ENCODE measurements around the gene RAD51C.
"Not testable (repeated sequence)": the region's sequence is repeated elsewhere in the genome, so short reads cannot be mapped to it uniquely, and the experiment has no call there.

Gene RAD51C

GRCh38 chr17:58679263-58680037 lies 13.0 kb upstream of the RAD51C start:
- no peak for DNase-seq
- intact Hi-C loops (cut with DNase I), result no loop called here

GRCh38 chr17:58680038-58680369 lies 12.4 kb upstream of the RAD51C start:
- peak in 1 of 10 donors; percentile 32 for DNase-seq

DNA sequence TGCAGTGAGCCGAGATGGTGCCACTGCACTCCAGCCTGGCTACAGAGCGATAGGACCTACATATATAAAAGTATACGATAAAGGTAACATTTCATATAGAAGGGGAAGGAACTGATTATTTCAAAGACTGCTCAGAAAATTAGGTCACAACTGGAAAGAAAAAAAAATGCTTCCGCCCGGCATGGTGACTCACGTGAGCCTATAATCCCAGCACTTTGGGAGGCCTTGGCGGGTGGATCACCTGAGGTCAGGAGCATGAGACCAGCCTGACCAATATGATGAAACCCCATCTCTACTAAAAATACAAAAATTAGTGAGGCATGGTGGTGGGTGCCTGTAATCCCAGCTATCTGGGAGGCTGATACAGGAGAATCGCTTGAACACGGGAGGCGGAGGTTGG lies 8.4 kb upstream of the RAD51C start:
- no peak for DNase-seq
- intact Hi-C loops (cut with DNase I), result no loop called here

More at GRCh38 chr17:58680038-58680369, 12.4 kb upstream of the RAD51C start:
- intact Hi-C loops (cut with DNase I), result no loop called here

GRCh38 chr17:58684462-58684861 lies 7.9 kb upstream of the RAD51C start:
- DNase-seq; intact Hi-C loops (cut with DNase I): not testable (repeated sequence)

GRCh38 chr17:58686980-58687379 lies 5.4 kb upstream of the RAD51C start:
- DNase-seq, result no peak
- intact Hi-C loops (cut with DNase I), result no loop called here

- intact Hi-C loops (cut with DNase I), result no loop called here
- no peak for DNase-seq
These were observed 3.9 kb upstream of the RAD51C start for GRCh38 chr17:58688521-58688920.

DNA sequence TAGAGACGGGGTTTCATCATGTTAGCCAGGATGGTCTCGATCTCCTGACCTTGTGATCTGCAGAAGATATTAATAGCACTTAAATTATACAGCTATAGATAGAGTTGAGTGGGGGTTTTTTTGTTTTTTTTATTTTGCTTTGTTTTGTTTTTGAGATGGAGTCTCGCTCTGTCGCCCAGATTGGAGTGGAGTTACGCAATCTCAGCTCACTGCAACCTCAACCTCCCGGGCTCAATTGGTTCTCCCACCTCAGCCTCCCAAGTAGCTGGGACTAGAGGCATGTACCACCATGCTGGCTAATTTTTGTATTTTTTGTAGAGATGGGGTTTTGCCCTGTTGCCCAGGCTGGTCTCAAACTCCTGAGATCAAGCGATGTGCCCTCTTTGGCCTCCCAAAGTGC lies 2.4 kb upstream of the RAD51C start:
- not testable (repeated sequence) for DNase-seq
- intact Hi-C loops (cut with DNase I), result loop anchor here (5.0 kb wide), 1 partner anchor 173 kb away; no protein-coding TSS in a partner anchor

DNA sequence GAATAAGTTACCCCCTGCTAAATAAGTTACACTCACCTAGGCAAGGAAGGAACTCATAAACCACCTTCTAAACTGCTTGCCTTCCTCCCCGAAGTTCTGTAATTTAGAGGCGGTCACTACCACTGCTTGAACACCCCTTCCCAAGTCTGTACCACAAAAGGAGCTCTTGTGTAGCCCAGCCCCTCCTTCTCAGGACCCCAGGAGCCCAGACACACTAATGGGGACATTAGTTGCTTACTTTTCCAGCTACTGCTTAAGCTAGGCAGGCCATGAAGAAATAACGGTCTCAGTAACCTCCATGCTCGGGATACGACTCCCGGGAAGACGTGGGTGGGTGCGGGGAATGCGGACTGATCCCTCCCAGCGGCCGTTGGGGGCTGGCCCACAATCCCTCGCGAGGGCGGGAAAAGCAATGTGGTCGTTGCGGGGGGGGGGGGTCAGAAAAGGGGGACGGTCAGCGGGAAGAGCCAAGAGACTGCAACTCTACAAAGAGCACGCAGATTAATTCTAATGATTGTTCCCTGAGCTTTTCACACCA lies 632 bp upstream of the RAD51C start, which contains the start of gene TEX14:
Gene TEX14 (minus strand): TSS at position 345 of the 538 bp plus-strand sequence. CDS start 40,044 bp downstream, outside the sequence.
- intact Hi-C loops (cut with DNase I), result loop anchor here (5.0 kb wide), 1 partner anchor 174 kb away; no protein-coding TSS in a partner anchor
- DNase-seq, result peak in 1 of 10 donors; percentile 7

DNA sequence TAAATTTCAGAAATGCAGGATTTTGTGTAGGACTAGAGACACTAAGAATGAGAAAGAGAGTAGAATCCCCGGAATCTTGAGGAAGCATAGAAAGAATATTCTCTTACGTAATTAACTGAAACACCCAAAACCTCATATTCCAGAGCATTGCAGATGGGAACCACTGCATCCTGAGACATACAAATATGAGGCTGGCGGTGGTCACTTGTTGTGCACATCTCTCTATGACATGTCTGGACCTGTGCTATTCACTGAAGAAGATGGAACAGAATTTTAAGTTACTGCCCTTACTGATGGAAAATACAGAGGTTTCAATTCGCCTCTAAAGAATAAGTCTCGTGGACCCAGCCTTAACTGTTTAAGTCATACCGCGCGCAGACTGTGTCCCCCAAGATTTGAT lies 806 bp downstream of the RAD51C start:
- intact Hi-C loops (cut with DNase I), result loop anchor here (5.0 kb wide), 1 partner anchor 176 kb away; no protein-coding TSS in a partner anchor

DNA sequence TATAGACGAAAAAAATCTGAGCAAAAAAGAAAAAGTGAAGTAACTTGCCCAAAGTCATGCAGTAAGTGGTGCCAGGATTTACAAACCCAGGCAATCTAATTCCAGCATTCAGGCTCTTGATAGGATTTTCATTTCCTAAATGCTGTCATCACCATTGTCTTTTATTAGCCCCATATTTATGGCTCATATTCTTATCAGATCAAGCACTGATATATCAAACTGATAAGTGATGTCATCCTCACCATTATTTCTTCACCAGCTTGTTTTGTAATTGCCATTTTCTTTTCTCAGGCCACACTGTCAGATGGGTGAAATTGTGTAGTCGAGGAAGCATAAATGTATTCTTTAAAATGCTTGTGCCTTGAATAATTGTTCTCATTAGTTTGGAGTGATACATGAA lies 1.3 kb downstream of the RAD51C start:
- intact Hi-C loops (cut with DNase I), result loop anchor here (5.0 kb wide), 1 partner anchor 176 kb away; no protein-coding TSS in a partner anchor
- no peak for DNase-seq

More for the DNA sequence above, 806 bp downstream of the RAD51C start:
- DNase-seq, result no peak

DNA sequence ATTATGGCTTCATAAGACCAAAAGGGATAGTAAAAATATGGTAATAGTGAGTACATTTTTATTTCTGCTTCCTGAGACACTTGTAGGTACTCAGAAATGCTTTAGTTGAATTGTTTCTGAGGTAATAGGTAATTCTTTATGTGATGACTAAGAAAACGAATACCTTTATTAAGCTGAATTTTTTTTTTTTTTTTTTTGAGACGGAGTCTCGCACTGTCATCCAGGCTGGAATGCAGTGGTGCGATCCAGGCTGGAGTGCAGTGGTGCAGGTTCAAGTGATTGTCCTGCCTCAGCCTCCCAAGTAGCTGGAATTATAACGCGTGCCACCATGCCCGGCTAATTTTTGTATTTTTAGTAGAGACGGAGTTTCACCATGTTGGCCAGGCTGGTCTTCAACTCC lies 1.9 kb downstream of the RAD51C start:
- intact Hi-C loops (cut with DNase I), result loop anchor here (5.0 kb wide), 1 partner anchor 177 kb away; no protein-coding TSS in a partner anchor
- DNase-seq, result no peak

GRCh38 chr17:58694826-58695225 lies 2.4 kb downstream of the RAD51C start:
- intact Hi-C loops (cut with DNase I), result loop anchor here (5.0 kb wide), 1 partner anchor 178 kb away; no protein-coding TSS in a partner anchor
- DNase-seq, result no peak

DNA sequence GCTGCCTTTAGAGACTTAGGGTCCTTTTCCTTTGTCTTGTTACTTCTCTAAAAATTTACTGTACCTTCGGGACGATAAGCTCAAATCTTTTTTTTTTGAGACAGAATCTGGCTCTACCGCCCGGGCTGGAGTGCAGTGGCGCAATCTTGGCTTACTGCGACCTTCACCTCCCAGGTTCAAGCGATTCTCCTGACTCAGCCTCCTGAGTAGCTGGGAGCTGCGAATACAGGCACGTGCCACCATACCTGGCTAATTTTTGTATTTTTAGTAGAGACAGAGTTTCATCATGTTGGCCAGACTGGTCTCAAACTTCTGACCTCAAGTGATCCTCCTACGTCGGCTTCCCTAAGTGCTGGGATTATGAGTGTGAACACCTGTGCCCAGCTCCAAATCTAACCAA lies 7.4 kb downstream of the RAD51C start:
- no peak for DNase-seq
- intact Hi-C loops (cut with DNase I), result no loop called here

GRCh38 chr17:58702045-58702476 lies 9.7 kb downstream of the RAD51C start:
- DNase-seq, result no peak
- intact Hi-C loops (cut with DNase I), result no loop called here

DNA sequence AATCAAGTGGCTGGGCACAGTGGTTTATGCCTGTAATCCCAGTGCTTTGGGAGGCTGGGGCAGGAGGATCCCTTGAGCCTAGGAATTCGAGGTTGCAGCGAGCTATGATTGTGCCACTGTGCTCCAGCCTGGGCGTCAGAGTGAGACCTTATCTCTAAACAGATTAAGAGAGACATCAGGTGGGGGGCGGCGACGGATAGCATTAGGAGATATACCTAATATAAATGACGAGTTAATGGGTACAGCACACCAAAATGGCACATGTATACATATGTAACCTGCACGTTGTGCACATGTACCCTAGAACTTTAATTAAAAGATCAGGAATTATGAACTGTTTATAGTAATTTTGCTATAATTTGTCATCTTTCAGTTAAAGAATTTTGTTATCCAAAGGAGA lies 10.3 kb downstream of the RAD51C start:
- intact Hi-C loops (cut with DNase I), result no loop called here
- DNase-seq, result no peak

GRCh38 chr17:58703137-58703915 lies 10.9 kb downstream of the RAD51C start:
- DNase-seq, result no peak
- intact Hi-C loops (cut with DNase I), result no loop called here

GRCh38 chr17:58703916-58704286 lies 11.5 kb downstream of the RAD51C start:
- no peak for DNase-seq
- intact Hi-C loops (cut with DNase I), result no loop called here

DNA sequence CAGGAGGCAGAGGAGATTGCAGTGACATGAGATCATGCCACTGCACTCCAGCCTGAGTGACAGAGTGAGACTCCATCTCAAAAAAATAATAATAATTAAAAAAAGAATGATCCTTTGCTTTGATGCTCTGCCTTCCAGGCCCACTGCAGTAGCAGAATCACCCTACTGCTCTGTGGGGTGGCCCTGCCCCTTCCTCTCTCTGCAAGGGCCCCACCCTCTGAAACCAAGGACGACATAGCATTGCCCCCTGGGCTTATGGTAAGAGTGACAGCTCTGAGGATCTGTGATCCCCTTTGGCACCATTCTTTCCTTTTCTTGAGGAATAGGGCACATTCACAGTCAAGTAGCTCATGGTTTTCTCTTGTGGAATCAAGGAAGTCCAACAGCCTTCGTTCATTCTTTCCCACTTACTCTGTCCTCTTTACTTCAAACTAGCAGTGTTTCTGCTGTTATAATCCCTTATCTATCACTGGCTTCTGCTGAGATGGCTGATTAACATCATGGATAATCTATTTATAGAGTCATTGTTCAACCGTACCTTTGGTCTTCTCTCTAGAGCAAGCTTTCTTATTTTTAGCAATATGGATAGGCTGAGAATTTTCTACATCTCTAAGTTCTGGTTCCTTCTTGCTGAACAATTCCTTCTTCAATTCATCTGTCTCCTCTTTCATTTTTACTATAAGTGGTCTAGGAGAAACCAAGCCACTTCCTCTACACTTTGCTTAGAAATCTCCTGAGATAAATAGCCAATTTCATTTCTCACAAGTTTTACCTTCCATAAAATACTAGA lies 14.1 kb downstream of the RAD51C start:
- peak in 1 of 10 donors; percentile 2 for DNase-seq
- intact Hi-C loops (cut with DNase I), result no loop called here

DNA sequence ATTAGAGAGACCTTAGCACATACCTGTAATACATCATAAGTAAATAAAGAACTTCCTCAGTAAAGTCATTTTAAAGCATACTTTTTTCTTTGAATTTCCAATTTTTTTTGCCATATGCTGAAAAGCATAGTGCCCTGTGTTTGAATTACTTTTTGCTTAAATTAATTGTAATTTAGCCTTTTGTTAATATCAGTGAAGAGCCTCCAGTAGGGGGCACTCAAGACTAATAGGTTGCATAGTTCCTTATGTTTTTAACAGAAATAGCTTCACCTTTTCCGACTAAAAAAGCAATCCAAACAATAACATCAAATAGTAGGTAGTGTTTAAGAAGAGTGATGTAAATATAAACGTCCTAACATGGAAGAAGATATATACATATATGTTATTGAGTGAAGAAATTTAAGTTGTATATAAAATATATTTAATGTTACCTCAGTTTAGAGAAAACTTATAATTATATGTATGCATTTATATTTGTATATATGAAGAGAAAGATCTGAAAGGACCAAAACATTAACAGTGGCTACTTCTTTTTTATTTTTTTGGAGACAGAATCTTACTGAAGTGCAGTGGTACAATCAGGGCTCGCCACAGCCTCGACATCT lies 18.6 kb downstream of the RAD51C start:
- DNase-seq, result no peak
- intact Hi-C loops (cut with DNase I), result loop anchor here (1.0 kb wide), 1 partner anchor 294 kb away; no protein-coding TSS in a partner anchor

- DNase-seq, result no peak
- intact Hi-C loops (cut with DNase I), result no loop called here
These were observed 29.9 kb downstream of the RAD51C start for GRCh38 chr17:58722274-58722673.

All from posterior cingulate gyrus (tissue), 11 donors.